NCI-H2196 (cell line): Measurements from ENCODE around the gene ALDH3B1.

Source experiments
- DNase-seq: peaks from one replicate; lab custom pipeline; 2025; ENCODE audit not compliant: unreplicated experiment; lab: John Stamatoyannopoulos, UW

Gene ALDH3B1

DNA sequence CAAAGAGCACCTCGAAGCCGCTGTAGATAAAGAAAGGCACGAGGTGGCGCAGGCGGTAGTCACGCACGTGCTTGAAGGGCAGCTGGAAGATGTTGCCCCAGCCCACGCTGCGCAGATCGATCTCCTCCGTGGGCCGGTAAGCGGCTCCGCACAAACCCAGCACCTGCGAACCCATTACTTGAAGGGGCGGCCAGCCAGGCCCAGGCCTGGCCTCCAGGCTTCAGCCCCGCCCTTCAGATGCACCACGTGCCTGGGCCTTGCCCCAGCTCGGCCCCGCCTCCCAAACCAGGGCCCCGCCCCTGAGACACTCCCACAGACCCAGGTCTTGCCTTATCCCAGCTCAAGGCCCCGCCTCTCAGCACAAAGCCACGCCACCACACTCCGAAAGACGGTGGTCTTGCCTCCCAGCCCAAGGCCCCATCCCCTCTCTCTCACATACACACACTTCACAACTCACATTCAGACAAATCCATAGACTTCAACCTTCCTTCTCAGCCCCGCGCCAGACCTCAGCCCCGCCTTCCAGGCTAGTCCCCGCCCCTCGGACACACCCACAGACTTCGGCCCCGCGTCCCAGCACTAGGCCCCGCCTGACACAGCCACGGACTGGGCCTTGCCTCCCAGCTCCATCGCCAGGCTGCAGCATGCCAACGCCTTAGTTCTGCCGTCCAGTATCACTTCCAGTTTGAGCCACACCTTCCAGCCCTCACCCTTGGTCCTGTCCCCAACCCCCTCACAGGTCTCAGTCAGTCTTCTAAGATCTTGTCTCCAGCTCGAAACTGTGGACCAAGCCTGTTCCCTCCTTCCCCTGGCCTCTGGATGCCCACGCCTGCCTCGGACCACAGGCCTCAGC, 13.3 kb upstream of the ALDH3B1 start:
- peak; percentile 27 for DNase-seq

DNA sequence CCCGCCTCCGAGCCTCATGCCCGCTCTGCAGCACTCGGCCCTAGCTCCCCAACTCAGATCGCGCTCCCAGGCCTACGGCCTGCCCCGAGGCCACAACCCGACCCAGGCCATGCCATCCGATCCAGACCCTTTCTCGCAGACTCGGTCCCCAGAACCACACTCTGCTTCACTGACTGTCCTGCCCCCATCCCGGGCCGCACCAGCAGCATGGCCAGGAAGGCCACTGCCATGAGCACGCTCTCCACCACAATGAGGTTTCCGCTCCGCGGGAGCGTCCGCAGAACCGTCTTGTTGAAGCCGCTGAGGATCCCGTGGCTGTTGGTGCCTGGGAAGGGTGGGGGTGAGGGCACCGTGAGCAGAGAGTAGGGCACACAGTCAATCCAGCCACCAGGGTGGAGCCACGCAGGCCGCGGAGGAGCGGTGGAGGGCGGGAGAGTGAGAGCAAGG, 12.6 kb upstream of the ALDH3B1 start:
- no peak for DNase-seq

DNA sequence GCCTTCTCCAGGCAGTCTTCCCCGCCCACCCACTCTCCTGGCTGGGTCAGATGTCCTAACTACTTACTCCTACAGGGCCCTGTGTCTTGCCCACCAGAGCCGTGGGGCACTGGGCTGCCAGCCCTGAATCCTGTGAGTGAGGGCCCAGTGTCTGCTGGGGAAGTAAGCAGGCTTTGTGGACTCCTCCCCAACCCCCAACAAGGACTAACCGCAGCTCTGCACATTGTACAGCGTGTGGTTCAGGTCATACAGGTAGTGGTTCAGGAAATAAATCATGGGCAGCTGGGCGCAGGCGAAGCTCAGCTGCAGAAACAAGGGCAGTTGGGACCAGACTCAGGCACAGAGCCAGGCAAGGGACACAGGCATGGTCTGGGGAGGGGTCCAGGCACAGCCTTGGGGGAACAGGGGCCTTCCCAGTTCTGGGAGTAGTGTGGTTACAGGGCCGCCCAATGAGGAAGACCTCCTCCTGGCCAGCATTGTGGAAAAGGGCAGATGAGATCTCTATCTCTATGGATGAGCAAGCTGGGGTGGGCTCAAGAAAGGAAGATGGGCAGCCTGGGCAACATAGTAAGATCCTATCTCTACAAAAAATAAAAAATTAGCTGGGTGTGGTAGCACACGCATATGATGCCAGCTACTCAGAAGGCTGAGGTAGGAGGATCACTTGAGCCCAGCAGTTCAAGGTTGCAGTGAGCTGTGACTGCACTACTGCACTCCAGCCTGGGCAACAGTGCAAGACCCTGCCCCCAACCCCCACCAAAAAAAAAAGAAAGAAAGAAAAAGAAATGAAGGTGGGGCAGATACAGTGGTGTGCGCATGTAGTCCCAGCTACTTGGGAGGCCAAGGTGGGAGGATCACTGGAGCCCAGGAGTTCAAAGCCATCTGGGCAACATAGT, 11.7 kb upstream of the ALDH3B1 start:
- no peak for DNase-seq

DNA sequence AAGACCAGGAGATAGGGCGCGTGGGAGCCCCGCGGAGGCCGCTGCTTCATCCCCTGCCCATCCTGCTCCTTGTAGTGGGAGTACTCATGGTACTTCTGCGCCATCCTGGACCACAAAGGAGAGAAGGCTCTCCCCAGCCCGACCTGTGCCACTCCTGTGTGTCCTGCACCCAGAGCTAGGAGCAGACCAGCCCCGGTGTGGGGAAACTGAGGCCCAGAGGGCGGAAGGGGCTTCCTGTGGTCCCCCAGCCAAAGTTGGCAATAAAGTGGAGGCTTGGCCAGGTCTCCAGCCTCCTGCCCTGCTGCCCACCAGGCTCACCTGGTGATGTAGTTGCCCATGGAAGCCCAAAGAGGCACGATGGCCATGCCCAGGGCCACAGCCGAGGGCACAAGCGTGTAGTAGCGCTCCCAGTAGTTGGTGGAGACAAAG, 10.9 kb upstream of the ALDH3B1 start:
- no peak for DNase-seq

DNA sequence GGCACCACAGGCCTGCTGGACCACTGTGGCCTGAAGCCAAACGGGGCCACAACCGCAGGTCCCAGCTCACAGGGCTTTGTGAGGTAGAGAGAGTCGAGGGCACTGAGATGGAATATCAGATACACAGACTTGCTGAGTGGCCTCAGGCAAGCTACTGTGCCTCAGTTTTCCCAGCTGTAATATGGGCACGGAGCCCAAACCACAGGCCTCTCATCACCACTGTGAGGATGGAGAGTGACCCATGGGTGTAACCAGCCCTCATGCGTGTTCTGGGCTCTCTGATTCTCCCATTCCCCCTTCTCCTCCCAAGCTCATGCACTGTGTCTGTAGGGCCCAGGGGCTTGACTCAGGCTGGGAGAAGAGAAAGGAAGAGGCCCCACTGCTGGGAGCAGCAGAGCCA, 10.4 kb upstream of the ALDH3B1 start:
- no peak for DNase-seq

DNA sequence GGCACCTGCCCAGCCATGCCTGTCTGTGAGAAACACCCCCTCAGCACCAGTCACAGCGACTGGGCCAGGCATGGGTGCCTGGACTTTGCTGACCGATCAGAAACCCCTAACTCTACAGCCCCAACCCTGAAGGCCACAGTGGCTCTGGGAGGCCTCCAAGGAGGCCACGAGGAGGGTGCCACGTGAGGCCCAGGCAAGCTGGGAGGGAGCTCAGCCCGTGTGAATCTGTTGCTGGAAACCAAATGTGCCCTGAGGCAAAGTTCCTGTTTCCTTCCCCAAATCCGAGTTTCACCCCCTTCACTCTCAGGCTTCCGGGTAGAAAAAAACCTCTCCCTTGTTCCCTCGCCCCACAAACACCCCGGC, 7.6 kb upstream of the ALDH3B1 start:
- no peak for DNase-seq

DNA sequence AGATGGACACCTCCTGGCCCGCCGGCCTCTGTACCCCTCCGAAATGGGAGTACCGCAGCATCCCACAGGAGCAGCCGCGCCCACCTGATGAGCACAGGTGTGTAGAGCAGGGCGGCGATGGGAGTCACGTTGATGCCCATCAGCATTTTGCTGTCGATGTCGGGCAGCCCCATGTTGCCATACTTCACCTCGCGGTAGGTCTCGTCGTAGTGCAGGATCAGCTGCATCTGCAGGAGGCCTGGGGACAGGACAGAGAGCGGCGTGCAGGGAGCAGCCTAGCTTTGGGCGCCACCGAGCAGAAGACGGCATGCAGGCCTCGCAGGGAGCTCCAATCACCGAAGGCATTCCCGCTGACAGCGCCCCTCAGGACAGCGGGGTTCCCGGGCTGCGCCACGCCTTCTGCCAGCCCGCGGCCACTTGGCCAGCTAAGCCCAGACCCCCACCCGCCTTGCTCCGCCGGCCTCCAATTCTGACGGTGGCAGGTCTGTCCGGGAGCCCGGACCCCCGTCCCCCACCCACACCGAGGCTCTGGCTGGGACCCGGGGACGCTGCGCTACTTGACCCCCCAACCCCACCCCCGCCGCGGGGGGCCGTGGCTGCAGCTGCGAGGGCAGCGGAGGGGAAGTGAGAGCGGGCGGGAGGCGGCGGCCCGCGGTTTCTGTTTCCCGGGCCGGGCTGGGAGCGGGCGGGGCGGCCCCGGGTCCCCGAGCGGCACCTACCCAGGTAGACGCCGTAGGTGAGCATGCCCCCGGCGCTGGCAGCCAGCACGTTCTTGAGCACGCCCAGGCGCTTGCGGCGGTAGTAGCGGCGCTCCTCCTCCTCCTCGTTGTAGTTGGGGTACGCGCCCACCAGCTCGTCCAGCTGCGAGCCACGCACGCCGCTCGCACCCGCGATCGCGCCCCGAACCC, 6.9 kb upstream of the ALDH3B1 start:
- peak; percentile 27 for DNase-seq

DNA sequence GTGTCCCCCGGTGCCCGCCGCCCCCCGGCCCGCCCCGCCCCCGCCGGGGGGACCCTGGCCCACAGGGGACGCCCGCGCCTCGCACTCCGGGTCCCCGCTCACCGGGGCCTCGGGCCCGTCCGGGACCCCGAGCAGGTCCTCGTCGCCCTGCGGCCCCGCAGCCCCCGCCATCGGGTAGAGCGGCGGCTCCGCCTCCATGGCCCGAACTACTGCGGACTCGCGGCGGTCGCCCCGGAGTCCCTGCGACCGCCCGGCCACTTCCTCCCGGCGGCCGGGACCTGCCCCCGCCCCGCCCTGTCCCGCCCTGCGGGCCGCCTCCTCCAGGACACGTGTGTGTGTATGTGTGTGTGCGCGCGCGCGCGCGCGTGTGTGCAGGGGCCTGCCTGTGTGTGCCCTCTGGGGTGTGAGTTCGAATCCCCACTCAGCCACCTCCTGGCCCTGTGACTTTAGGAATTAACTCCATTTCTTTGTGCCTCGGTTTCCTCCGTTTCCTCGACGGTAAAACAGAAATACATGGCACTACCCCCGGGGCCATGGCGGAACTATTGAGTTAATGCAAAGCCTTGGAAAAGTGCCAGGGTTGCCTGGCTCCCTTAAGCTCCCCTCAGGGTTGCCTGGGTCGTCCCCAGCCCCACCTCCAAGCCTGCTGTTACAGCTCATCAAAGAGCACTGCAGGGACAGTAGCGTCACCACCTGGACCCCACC, 6.1 kb upstream of the ALDH3B1 start, which contains the start of gene UNC93B1:
UNC93B1 (minus strand) TSS at position 252 of the 705 bp plus-strand sequence; CDS start at position 198, 54 bp downstream.
- DNase-seq = peak; percentile 85

DNA sequence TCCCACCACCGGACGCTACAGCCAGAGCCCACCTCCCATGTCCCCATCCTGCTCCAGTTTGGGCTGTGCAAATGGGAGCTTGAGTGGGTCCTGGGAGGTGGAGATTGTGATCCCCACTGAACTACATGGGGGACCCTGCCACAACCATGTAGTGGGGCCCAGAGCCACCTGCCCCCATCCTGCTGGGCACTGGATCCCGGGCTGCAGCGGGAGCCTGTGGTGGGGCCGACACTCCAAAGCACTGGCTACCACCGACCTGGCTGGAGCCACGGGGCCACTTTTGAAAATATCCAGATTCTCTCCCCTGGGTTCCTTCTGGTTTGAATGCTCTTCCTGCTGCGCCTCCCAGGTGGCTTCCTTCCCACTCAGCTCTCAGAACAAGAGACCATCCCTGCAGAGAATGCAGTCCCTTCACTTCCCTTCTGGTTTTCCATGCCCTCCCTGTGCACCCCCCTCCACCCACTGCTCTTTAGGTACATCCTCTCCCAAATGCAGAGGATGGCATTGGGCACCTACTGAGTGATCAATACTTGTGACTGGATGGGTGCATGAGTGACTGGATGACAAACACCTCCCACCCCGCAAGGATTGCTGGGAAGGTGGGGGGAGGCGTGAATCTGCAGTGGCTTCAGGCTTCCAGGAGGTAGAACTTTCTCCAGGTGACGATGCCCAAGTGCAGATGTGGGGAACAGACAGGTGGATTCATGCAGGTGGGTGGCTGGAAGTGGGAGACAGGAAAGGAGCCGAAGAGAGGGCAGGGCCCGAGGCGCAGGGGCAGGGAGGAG, 5.4 kb upstream of the ALDH3B1 start:
- no peak for DNase-seq

DNA sequence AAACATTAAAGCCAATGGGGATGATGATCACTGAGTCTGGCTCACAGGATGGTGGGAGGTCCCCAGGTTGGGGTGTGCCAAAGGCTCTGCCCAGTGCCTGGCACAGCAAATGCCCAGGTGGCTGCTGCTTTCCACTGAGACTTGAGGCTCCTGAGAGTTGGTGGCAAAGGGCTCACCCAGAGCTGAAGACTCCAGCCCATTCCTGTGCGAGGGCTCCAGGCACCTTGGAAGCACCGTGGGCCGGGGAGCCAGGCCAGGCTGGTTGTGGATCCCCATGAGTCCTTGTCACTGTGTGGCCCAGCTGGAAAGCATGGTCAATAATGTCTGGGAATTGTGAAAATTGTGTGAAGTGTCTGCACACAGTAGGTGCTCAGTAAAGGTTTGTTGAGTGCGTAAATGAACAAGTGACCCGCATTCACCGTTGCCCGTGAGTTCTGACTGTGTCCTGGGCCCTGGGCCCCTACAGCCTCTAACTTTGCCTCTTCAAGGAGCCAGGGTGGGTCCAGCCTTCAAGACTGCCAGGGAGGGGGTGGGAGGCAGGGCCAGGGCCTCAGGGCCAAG, 3.4 kb upstream of the ALDH3B1 start:
- DNase-seq = no peak

DNA sequence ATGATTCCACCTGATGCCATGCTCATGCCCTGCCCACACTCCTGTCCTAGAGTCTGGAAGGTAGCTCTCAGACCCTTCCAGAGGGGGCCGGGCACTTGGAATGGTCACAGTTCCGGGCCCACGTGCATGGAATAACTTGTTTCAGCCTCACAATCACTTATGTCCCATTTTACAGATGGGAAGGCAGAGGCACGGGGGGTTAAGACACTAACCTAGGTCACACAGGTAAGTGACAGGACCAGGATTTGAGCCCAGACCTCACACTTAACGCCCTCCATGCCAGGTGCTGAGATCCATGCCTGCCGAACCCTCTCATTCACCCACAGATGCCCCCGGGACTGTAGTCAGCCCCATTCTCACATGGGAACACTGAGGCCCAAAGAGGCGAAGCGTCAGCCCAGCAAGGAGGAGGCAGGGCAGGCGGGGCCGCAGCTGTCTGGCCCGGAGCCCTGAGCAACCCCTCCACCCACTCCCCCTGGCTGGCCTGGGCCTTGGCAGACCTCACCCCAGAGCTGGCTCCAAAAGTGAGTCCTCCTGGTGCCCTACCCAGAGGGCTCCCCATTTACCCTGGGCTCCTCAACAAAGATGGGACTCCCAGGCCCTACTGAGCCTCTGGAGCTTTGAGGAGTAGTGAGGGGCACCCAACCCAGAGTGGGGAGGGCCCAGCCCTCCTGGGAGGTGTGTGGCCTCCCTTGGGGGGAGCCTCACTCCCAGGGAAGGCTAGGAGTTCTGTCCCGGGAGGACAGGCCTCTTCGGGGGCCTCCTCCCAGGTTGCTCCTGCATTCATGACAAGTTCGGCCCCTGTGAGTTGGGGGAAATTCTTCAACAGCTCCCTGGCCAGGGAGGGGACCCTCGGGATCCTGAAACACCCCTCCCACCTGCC, 2.4 kb upstream of the ALDH3B1 start:
- no peak for DNase-seq

DNA sequence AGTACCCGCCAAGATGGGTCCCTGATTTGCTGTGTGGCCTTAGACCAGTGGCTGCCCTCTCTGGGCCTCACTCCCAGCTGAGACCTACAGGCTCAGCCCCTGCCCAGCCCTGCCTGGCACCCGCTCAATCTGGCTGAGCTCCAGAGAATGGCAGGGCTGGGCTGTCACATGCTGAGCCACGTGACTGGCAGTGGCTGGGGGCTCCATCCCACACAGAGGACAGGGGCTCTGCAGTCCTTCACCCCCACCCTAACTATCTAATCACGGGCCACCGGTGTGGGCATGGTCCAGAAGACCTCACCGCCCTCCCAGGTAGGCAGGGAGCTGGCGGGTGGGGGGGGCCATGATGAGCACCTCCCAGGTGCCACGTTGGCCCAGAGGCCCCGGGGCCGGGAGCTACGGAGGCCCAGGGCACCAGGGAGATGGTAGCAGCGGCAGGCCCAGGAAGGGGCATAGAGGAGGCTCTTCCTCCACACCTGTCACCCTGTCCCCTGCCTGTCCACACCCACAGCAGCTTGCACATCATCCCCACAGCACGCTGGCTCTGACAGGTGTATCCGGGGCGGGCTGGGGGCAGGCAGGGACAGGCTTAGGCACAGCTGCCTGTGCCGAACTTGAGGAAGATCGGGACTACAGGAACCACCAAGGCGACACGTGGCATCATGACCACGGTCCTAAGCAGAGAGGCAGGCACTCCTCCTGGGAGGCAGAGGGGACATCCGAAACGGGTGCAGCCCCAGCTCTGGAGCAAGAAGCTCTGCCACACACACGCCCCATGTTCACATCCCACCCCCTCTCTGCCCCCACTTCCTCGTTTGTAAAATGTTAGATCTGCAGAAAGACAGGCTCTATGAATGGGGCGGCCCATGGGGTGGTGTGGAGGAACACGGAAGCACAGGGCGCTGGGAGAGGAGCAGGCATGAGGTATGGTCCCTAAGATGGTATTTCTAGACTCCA, 1.5 kb upstream of the ALDH3B1 start:
- no peak for DNase-seq

DNA sequence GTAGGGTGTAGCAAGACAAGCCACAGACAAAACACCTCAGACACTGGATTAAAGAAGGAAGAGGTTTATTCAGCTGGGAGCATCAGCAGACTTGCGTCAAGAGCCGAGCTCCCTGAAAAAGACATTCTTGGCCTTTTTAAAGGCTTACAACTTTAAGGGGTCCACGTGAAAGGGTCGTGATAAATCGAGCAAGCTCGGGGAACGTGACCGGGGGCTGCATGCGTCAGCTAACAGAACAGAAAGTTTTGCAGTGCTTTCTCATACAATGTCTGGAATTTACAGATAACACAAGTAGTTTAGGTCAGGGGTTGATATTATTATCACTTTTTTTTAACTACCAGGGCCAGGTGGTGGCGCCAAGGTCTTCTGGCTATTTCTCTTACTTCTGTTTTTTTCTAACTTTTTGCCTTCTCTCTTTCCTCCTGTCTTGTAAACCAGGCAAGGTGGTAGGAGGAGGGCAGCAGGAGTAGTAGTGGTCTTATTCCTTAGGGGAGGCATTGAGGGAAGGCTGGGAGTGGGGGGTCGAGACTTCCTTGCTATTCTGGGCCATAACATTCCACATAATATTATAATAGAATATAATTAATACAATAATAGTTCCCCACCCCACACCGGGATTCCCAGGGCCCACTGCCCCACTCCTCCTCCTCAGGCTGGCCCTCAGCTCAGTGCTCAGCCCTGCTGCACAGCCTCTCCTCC, 587 bp upstream of the ALDH3B1 start:
- no peak for DNase-seq

DNA sequence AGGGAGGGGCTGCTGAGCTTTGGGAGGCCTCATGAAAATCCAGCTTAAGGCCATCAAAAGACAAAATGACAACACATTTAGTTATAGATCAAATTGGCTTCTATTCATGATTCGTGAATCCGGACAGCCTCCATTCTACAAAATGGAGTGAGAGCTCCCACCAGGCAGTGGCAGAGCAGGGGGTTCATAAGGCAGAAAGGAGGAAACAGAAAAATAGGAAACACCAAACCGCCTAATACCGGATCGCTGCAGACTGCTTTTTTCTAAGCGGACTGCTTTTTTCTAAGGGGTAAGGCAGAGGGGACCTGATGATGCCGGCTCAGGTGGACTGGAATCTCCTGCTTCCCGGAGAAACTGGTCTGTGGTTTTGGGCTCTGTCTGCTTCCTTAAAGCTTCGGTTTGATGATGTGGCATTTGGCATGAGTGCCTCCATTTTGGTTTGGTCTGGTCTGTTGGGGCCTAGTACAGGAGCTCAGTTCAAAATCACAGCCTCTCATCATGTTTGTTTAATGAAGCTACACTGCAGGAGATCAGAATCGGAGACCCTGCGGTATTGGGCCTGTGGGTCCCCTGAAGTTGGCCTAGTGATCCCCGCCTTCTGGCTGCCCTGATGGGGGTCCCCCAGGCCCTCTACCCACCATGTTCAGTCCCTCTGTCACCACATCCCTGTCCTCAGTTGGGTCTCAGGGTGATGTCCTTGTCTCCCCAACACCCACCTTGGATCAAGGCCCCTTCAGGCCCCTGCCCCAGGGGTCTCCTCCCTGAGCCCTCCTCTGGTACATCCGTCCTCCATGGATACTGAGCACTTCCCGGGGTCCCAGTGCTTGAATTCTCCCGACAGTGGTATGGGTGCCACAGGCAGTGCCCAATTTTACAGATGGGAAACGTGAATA, 1.2 kb downstream of the ALDH3B1 start:
- no peak for DNase-seq

DNA sequence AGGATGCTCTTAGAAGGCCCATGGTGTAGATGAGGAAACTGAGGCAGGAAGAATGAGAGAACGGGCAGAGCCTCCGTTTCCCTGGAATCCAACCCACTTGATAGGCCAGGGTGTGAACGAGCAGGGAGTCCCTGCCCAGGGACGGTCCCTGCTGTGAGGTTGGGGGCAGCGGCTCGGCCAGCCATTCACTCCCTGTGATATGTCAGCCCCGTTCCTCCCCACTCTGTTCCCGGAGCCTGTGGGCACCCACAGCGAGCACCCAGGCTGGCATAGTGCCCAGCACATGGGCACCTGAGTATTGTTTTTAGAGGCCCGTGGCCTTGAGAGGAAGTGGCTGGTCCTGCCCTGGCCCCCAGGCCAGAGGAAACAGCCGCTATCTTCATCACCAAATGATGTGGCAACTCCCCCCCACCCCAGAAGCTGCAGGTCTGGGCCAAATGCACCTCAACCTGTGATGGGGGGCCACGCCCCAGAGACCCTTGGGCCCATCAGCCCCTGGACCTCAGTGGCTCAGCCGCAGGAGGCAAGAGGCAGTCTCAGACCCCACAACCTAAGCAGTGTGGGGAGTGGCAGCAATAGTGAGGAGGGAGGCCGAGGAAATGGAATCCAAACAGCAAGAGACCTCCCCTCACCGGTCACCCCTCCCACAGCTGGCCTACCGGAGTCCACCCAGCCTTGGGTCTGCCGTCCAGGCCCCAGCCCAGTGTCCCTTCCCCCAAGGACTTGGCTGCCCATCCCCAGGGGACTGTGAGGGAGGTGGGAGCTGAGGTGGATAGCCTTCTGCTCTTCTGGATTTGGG, 2.1 kb downstream of the ALDH3B1 start:
- DNase-seq = no peak
